ENCODE data around the gene RALGPS2.
"Not testable (repeated sequence)": the region's sequence is repeated elsewhere in the genome, so short reads cannot be mapped to it uniquely, and the experiment has no call there.

Gene RALGPS2

GRCh38 chr1:178947677-178947981, 222.6 kb downstream of the RALGPS2 start:
- Histone ChIP-seq H3K9ac (ENCODE audit: low read depth, low read length) (no peak overlapping the region), H3K9me3 (ENCODE audit: insufficient read depth, low read depth, low read length) (no peaks in the 10 kb centered on the region), H3K27ac (ENCODE audit: low read length) (no peak overlapping the region), H3K4me3 (ENCODE audit: low read length) (no peak overlapping the region), H3K36me3 (ENCODE audit: insufficient read depth, low read depth, low read length) (no peaks in the 10 kb centered on the region), H3K27me3 (ENCODE audit: insufficient read depth, low read length) (no peaks in the 10 kb centered on the region; the same call in none of the 2 replicates), H3K4me1 (ENCODE audit: insufficient read depth, low read length) (peaks cover 7% of the 10 kb centered on the region; the same call in 1 of the 2 replicates)

GRCh38 chr1:178948676-178949075, 223.6 kb downstream of the RALGPS2 start:
- Histone ChIP-seq H3K36me3 (ENCODE audit: insufficient read depth, low read depth, low read length) (no peaks in the 10 kb centered on the region), H3K9me3 (ENCODE audit: insufficient read depth, low read depth, low read length) (no peaks in the 10 kb centered on the region), H3K4me1 (ENCODE audit: insufficient read depth, low read length) (peaks cover 7% of the 10 kb centered on the region; the same call in 1 of the 2 replicates), H3K27ac (ENCODE audit: low read length) (no peak overlapping the region), H3K4me3 (ENCODE audit: low read length) (no peak overlapping the region), H3K27me3 (ENCODE audit: insufficient read depth, low read length) (no peaks in the 10 kb centered on the region; the same call in 1 of the 2 replicates), H3K9ac (ENCODE audit: low read depth, low read length) (no peak overlapping the region)

DNA sequence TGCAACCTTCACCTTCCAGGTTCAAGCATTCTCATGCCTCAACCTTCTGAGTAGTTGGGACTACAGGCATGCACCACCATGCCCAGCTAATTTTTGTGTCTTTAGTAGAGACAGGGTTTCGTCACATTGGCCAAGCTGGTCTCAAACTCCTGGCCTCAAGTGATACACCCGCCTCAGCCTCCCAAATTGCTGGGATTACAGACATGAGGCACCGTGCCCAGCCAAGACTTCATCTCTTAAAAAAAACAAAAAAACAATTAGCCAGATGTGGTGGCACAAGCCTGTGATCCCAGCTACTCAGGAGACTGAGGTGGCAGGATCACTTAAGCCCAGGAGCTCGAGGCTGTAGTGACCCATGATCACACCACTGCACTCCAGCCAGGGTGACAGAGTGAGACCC, 224.8 kb downstream of the RALGPS2 start:
- H3K27me3 ChIP-seq (ENCODE audit: insufficient read depth, low read length); H3K4me1 ChIP-seq (ENCODE audit: insufficient read depth, low read length); H3K9ac ChIP-seq (ENCODE audit: low read depth, low read length); H3K36me3 ChIP-seq (ENCODE audit: insufficient read depth, low read depth, low read length); H3K9me3 ChIP-seq (ENCODE audit: insufficient read depth, low read depth, low read length); H3K4me3 ChIP-seq (ENCODE audit: low read length); H3K27ac ChIP-seq (ENCODE audit: low read length): not testable (repeated sequence)

- no peaks in the 10 kb centered on the region for H3K36me3 ChIP-seq (ENCODE audit: insufficient read depth, low read depth, low read length)
- no peak overlapping the region for H3K9ac ChIP-seq (ENCODE audit: low read depth, low read length)
- no peak overlapping the region for H3K27ac ChIP-seq (ENCODE audit: low read length)
- no peak overlapping the region for H3K4me3 ChIP-seq (ENCODE audit: low read length)
- H3K9me3 ChIP-seq (ENCODE audit: insufficient read depth, low read depth, low read length) = no peaks in the 10 kb centered on the region
- H3K4me1 ChIP-seq (ENCODE audit: insufficient read depth, low read length) = no peaks in the 10 kb centered on the region
- H3K27me3 ChIP-seq (ENCODE audit: insufficient read depth, low read length) = no peaks in the 10 kb centered on the region; the same call in 1 of the 2 replicates
Measured at GRCh38 chr1:178951600-178951999, 226.6 kb downstream of the RALGPS2 start.

DNA sequence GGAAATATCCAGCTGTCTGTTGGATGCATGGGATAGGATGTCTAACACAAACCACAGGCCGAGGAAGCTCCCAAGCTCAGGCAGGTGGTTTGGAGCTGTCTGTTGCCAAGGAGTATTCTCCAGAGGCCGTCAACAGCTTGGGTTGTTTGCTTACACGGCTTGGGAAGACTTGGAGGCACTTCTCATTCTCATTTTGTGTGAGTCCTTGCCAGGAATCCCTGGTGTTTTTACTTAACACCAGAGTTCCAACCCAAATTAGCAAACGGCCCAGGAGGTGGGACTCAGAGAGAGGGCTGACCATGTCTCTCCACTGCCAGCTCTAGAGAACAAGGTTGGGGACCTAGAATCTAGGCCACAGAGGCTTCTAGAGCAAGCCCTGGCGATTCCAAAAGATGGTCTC, 228.0 kb downstream of the RALGPS2 start:
- Histone ChIP-seq H3K27me3 (ENCODE audit: insufficient read depth, low read length) (no peaks in the 10 kb centered on the region), H3K27ac (ENCODE audit: low read length) (no peak overlapping the region), H3K4me1 (ENCODE audit: insufficient read depth, low read length) (no peaks in the 10 kb centered on the region), H3K9me3 (ENCODE audit: insufficient read depth, low read depth, low read length) (no peaks in the 10 kb centered on the region), H3K4me3 (ENCODE audit: low read length) (no peak overlapping the region), H3K36me3 (ENCODE audit: insufficient read depth, low read depth, low read length) (no peaks in the 10 kb centered on the region), H3K9ac (ENCODE audit: low read depth, low read length) (no peak overlapping the region)

- Histone ChIP-seq H3K4me3 (ENCODE audit: low read length) (no peak overlapping the region), H3K27ac (ENCODE audit: low read length) (no peak overlapping the region), H3K27me3 (ENCODE audit: insufficient read depth, low read length) (no peaks in the 10 kb centered on the region), H3K4me1 (ENCODE audit: insufficient read depth, low read length) (no peaks in the 10 kb centered on the region), H3K9ac (ENCODE audit: low read depth, low read length) (no peak overlapping the region), H3K36me3 (ENCODE audit: insufficient read depth, low read depth, low read length) (no peaks in the 10 kb centered on the region), H3K9me3 (ENCODE audit: insufficient read depth, low read depth, low read length) (no peaks in the 10 kb centered on the region)
Measured at GRCh38 chr1:178953538-178954324, 228.7 kb downstream of the RALGPS2 start.

DNA sequence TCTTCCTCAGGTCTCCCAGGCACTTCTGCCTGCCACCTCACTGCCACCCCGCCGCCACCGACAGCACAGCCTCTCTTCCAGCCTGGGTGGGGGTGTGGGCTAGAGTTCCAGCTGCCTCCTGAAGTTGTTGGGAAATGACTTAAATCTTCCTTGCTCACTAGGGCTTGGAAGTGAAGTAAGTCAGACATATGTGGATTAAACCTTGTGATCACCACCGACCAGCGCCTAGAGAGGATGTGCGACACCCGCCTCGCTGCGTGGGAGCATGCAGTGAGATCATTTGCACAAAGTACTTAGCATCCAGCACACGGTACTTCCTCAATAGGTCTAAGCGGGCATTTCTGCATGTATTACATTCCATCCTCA, 229.3 kb downstream of the RALGPS2 start:
- no peaks in the 10 kb centered on the region for H3K36me3 ChIP-seq (ENCODE audit: insufficient read depth, low read depth, low read length)
- no peak overlapping the region for H3K9ac ChIP-seq (ENCODE audit: low read depth, low read length)
- H3K4me3 ChIP-seq (ENCODE audit: low read length) = no peak overlapping the region
- H3K4me1 ChIP-seq (ENCODE audit: insufficient read depth, low read length) = no peaks in the 10 kb centered on the region
- no peaks in the 10 kb centered on the region for H3K27me3 ChIP-seq (ENCODE audit: insufficient read depth, low read length)
- H3K9me3 ChIP-seq (ENCODE audit: insufficient read depth, low read depth, low read length) = no peaks in the 10 kb centered on the region
- H3K27ac ChIP-seq (ENCODE audit: low read length) = no peak overlapping the region

DNA sequence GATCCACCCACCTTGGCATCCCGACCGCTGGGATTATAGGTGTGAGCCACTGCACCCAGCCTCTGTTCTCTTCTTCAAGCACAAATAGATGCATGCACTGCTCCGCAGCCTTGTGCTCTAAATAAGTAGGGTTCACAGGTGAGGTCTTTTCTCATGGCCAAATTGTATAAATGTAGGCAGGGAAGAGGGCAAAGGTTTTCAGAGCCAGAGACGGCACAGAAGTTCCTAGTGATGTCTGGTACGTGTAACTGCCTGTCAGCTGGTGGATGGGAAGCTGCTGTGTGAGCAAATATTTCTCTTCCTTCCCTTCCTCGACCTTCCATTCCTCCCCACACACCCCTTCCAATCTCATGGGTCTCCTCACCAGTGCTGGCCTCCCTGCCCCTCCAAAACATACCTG, 229.9 kb downstream of the RALGPS2 start:
- Histone ChIP-seq H3K4me3 (ENCODE audit: low read length) (no peak overlapping the region), H3K4me1 (ENCODE audit: insufficient read depth, low read length) (no peaks in the 10 kb centered on the region), H3K9ac (ENCODE audit: low read depth, low read length) (no peak overlapping the region), H3K27ac (ENCODE audit: low read length) (no peak overlapping the region), H3K27me3 (ENCODE audit: insufficient read depth, low read length) (no peaks in the 10 kb centered on the region), H3K36me3 (ENCODE audit: insufficient read depth, low read depth, low read length) (no peaks in the 10 kb centered on the region), H3K9me3 (ENCODE audit: insufficient read depth, low read depth, low read length) (no peaks in the 10 kb centered on the region)

DNA sequence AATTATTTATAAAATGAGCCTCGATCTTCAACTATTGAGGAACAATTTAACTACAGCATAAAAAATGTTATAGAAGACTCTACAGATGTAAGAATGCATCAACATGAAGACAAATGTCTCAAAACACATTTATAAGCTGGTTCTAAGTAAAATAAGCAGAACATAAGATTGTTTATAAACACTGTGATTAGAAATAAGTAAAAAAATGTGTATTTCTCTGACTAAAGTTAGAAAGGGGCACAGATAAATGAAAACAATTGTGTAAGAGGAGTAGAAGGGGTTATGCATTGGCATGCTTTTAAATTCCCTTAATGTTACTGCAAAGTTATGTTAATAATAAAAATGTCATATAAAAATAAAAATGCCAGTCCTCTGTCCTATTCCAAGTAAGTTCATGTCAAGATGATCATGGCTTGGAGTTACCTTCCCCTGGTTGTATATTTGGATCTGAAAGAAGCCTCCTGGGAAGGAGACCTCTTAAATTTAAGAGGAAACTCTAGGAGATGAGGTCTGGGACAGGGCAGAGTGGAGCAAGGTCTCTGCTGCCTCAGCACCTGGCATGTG, 230.4 kb downstream of the RALGPS2 start:
- no peak overlapping the region for H3K9ac ChIP-seq (ENCODE audit: low read depth, low read length)
- H3K36me3 ChIP-seq (ENCODE audit: insufficient read depth, low read depth, low read length) = no peaks in the 10 kb centered on the region
- H3K4me1 ChIP-seq (ENCODE audit: insufficient read depth, low read length) = no peaks in the 10 kb centered on the region
- no peaks in the 10 kb centered on the region for H3K9me3 ChIP-seq (ENCODE audit: insufficient read depth, low read depth, low read length)
- no peak overlapping the region for H3K27ac ChIP-seq (ENCODE audit: low read length)
- H3K27me3 ChIP-seq (ENCODE audit: insufficient read depth, low read length) = no peaks in the 10 kb centered on the region
- no peak overlapping the region for H3K4me3 ChIP-seq (ENCODE audit: low read length)

DNA sequence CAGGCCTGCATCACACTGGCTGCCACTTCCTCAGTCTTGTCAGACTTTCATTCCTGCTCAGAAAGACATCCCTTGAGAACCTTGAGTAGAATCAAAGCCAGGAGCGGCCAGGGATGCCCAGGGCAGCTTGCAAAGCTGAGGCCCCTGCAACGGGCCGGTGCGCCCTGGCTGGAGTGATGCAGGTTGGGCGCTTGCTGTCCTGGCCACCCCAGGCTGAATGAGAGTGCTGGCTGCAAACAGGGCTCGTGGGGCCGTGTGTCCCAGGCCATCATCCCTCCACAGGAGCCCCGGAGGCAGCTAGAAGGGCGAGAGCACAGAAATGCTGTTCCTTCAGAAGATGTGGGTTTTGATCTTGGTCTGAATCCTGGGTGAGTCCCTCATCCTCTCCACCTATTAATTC, 233.4 kb downstream of the RALGPS2 start:
- Histone ChIP-seq H3K27ac (ENCODE audit: low read length) (no peak overlapping the region), H3K9me3 (ENCODE audit: insufficient read depth, low read depth, low read length) (no peaks in the 10 kb centered on the region), H3K36me3 (ENCODE audit: insufficient read depth, low read depth, low read length) (no peaks in the 10 kb centered on the region), H3K4me1 (ENCODE audit: insufficient read depth, low read length) (no peaks in the 10 kb centered on the region), H3K4me3 (ENCODE audit: low read length) (no peak overlapping the region), H3K27me3 (ENCODE audit: insufficient read depth, low read length) (no peaks in the 10 kb centered on the region), H3K9ac (ENCODE audit: low read depth, low read length) (no peak overlapping the region)

DNA sequence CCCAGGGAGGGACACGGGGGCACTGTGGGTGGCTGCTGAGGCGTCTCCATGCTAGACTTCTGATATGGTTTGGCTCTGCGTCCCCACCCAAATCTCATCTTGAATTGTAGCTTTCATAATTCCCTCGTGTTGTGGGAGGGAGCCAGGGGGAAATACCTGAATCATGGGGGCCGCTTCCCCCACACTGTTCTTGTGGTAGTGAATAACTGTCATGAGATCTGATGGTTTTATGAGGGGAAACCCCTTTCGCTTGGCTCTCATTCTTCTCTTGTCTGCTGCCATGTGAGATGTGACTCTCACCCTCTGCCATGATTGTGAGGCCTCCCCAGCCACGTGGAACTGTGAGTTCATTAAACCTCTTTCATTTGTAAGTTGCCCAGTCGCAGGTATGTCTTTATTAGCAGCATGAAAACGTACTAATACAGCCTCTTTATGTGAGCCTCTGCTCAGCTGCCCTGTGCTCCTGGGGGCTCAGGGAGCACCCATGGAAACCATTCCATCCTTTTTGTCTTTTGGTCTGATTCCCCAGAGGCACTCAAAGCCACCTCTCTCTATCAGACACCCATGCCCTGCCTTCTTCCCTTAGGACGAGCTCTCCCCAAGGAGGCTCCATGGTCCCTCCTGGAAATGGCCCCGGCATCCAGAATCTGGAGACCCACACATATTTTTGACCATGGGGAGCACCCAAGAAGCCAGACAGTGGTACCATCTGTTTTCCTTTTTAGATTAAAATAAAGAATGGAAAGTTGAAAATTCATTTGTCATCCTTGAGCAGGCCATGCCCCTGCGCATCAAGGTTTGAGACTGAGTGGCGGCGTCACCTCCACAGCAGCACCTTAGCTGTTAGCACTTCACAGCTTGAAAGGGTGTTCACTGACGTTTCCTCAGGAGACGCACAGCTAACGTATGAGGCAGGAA, 234.8 kb downstream of the RALGPS2 start:
- H3K27ac ChIP-seq (ENCODE audit: low read length) = no peak overlapping the region
- H3K27me3 ChIP-seq (ENCODE audit: insufficient read depth, low read length) = no peaks in the 10 kb centered on the region
- no peak overlapping the region for H3K9ac ChIP-seq (ENCODE audit: low read depth, low read length)
- H3K4me3 ChIP-seq (ENCODE audit: low read length) = no peak overlapping the region
- no peaks in the 10 kb centered on the region for H3K36me3 ChIP-seq (ENCODE audit: insufficient read depth, low read depth, low read length)
- H3K4me1 ChIP-seq (ENCODE audit: insufficient read depth, low read length) = no peaks in the 10 kb centered on the region
- H3K9me3 ChIP-seq (ENCODE audit: insufficient read depth, low read depth, low read length) = peaks cover 4% of the 10 kb centered on the region; the same call in 1 of the 2 replicates
